Astrocyte of the spinal cord (primary cell): ENCODE results near the gene TTC33.

ENCODE experiments used
- DNase-seq: peaks from one replicate; pipeline ENCODE4 v3.0.0; 2011; ENCODE audit warnings: low read depth, low spot score
- H3K4me3 ChIP-seq: 2 replicates; pipeline ENCODE4 v1.5.1; 2011; ENCODE audit warnings: low read depth, mild to moderate bottlenecking, low read length, moderate library complexity
- CTCF ChIP-seq: IDR thresholded peaks from 2 replicates; pipeline ENCODE4 v1.5.1; 2012; ENCODE audit warnings: low read depth, mild to moderate bottlenecking, low read length, inconsistent platforms
- in situ Hi-C: cut with HindIII; loops from 2 replicates; pipeline ENCODE4 v1.10.0; 2017; ENCODE audit warnings: low sequenced_read_pairs

The TTC33 gene

DNA sequence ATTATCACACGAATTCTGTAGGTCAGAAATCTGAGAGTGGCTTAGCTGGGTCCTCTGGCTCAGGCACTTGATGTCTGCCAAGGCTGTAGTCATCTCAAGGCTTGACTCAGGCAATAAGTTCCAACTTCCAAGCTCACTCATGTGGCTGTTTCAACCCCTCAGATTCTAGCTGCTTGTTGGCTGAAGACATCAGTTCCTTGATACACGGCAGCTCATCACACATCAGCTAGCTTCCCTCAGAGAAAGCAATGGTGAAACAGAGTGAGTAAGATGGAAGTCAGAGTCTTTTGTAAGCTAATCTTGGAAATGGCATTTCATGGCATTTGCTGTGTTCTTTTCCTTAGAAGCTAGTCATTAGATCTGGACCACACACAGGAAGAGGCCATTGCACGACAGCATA, 280.2 kb downstream of the TTC33 start:
- H3K4me3 ChIP-seq = no peak overlapping the region
- TF ChIP-seq CTCF = no peak
- in situ Hi-C loops = no loop called here

DNA sequence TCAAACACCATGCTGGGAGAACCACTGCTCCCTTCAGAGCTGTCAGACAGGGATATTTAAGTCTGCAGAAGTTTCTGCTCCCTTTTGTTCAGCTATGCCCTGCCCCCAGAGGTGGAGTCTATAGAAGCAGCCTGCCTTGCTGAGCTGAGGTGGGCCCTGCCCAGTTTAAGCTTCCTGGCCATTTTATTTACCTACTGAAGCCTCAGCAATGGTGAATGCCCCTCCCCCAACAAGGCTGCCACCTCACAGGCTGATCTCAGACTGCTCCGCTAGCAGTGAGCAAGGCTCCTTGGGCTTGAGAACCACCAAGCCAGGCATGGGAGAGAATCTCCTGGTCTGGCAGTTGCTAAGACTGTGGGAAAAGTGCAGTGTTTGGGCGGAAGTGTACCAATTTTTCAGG, 281.5 kb downstream of the TTC33 start:
- TF ChIP-seq CTCF = no peak
- H3K4me3 ChIP-seq = no peak overlapping the region
- no peak for DNase-seq
- in situ Hi-C loops = no loop called here

More for the DNA sequence above, 280.2 kb downstream of the TTC33 start:
- DNase-seq = no peak

DNA sequence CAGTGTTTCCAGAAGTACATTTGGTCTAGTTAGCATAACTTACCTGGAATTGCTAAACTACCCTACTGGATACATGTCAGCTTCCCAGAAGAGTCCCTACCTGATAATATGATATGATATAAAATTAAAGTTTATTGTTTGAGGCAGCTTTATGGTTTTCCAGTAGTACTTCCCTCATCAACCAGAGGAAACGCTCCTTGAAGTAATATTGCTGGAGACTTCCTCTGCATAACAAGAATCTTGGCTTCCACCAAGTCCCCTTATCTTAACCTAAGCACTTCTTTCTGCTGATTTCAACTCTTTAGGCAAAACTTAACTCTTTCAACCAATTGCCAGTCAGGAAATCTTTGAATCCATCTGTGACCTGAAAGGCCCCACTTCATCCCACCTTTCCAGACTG, 290.3 kb downstream of the TTC33 start:
- no peak overlapping the region for H3K4me3 ChIP-seq
- no peak for TF ChIP-seq CTCF
- no peak for DNase-seq
- in situ Hi-C loops = no loop called here

DNA sequence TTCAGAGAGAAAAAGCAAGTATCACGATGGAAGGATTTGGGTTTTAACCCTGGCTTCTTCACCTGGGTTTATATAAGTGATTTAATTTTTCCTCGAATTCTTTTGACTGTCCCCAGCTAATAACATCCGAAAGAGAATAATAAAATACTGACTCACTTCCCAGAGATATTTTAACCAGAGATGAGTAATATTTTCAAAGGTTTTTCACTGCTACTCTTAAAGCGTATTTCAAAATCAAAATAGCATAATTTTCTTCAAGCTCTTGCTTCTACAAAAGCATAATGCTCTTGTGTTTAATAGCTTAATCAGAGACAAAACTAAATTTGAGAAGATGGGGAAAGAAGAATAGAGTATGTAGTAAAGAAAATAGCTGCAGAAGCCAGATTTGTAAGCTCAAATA, 291.2 kb downstream of the TTC33 start:
- TF ChIP-seq CTCF = no peak

More for the DNA sequence above, 291.2 kb downstream of the TTC33 start:
- no peak overlapping the region for H3K4me3 ChIP-seq
- peak; percentile 36 for DNase-seq
- in situ Hi-C loops = no loop called here
